Stimulated activated naive B cell treated with anti-CD40 and anti-IgM and Interleukin-4, amounts not matched to agents 10 μg/mL and 1 μg/mL and 100 μg/mL, for 72 hours (primary cell): ENCODE measurements around the gene CXCL8.
"Not testable (repeated sequence)": the region's sequence is repeated elsewhere in the genome, so short reads cannot be mapped to it uniquely, and the experiment has no call there.

Source experiments
- ATAC-seq, 2 donors: fragments of 150-1000 bp; cut with Tn5 transposase; replicated peaks; 2 replicates each; pipeline ENCODE4 v1.10.0; 2021; ENCODE audit warnings: moderate library complexity in 1 of 2
- DNase-seq: peaks from one replicate; pipeline ENCODE4 v3.0.0; 2021
- H3K27ac Mint-ChIP-seq: one replicate; pipeline ENCODE4 v1.8.0; 2022; ENCODE audit warnings: mild to moderate bottlenecking, mixed read lengths
- H3K27me3 Mint-ChIP-seq, 2 donors: one replicate each; pipeline ENCODE4 v1.8.0; 2022; ENCODE audit warnings: mixed read lengths in 2 of 2
- H3K36me3 Mint-ChIP-seq, 2 donors: one replicate each; pipeline ENCODE4 v1.8.0; 2022; ENCODE audit warnings: mixed read lengths in 2 of 2, mild to moderate bottlenecking in 1 of 2
- H3K4me1 Mint-ChIP-seq, 2 donors: one replicate each; pipeline ENCODE4 v1.8.0; 2022; ENCODE audit warnings: mixed read lengths in 2 of 2, mild to moderate bottlenecking in 1 of 2
- H3K4me3 Mint-ChIP-seq, 2 donors: one replicate each; pipeline ENCODE4 v1.8.0; 2022; ENCODE audit warnings: mild to moderate bottlenecking in 2 of 2, mixed read lengths in 2 of 2, moderate library complexity in 1 of 2
- H3K9me3 Mint-ChIP-seq, 2 donors: one replicate each; pipeline ENCODE4 v1.8.0; 2022; ENCODE audit warnings: mixed read lengths in 2 of 2, mild to moderate bottlenecking in 1 of 2

CXCL8 gene

GRCh38 chr4:73740353-73740778 lies at the start of gene CXCL8:
Gene CXCL8 (plus strand): TSS chr4:73740569. CDS start chr4:73740659, 90 bp downstream.
- Mint-ChIP-seq H3K9me3 (peaks cover 0 to 1% of the 10 kb centered on the region in 2 donors), H3K4me3 (no peak within 1 kb of the TSS), H3K27ac (no peak within 1 kb of the TSS), H3K36me3 (no peaks in the 10 kb centered on the region), H3K27me3 (no peaks in the 10 kb centered on the region), H3K4me1 (peaks cover 0 to 2% of the 10 kb centered on the region in 2 donors)
- ATAC-seq (no peak), DNase-seq (no peak)

GRCh38 chr4:73691201-73691600 lies 49.2 kb upstream of the CXCL8 start:
- not testable (repeated sequence) for H3K27ac Mint-ChIP-seq, DNase-seq, H3K9me3 Mint-ChIP-seq, H3K4me3 Mint-ChIP-seq, ATAC-seq, H3K36me3 Mint-ChIP-seq, H3K4me1 Mint-ChIP-seq, H3K27me3 Mint-ChIP-seq

GRCh38 chr4:73691759-73692158 lies 48.6 kb upstream of the CXCL8 start:
- DNase-seq (no peak), ATAC-seq (no peak)
- no peak overlapping the region for H3K4me3 Mint-ChIP-seq
- H3K27me3 Mint-ChIP-seq: no peaks in the 10 kb centered on the region
- no peak overlapping the region for H3K27ac Mint-ChIP-seq
- no peaks in the 10 kb centered on the region for H3K36me3 Mint-ChIP-seq
- peaks cover 2 to 3% of the 10 kb centered on the region in 2 donors for H3K9me3 Mint-ChIP-seq
- H3K4me1 Mint-ChIP-seq: no peaks in the 10 kb centered on the region

- Mint-ChIP-seq H3K36me3 (no peaks in the 10 kb centered on the region), H3K27ac (no peak overlapping the region), H3K4me1 (no peaks in the 10 kb centered on the region), H3K4me3 (no peak overlapping the region), H3K27me3 (no peaks in the 10 kb centered on the region), H3K9me3 (peaks cover 2 to 3% of the 10 kb centered on the region in 2 donors)
- DNase-seq (no peak), ATAC-seq (no peak)
Measured at GRCh38 chr4:73692254-73692653, 48.1 kb upstream of the CXCL8 start.

- peaks cover 2 to 3% of the 10 kb centered on the region in 2 donors for H3K9me3 Mint-ChIP-seq
- no peak overlapping the region for H3K4me3 Mint-ChIP-seq
- no peaks in the 10 kb centered on the region for H3K4me1 Mint-ChIP-seq
- DNase-seq (no peak), ATAC-seq (no peak)
- no peaks in the 10 kb centered on the region for H3K27me3 Mint-ChIP-seq
- H3K36me3 Mint-ChIP-seq: no peaks in the 10 kb centered on the region
- no peak overlapping the region for H3K27ac Mint-ChIP-seq
Measured at GRCh38 chr4:73692701-73693100, 47.7 kb upstream of the CXCL8 start.

GRCh38 chr4:73693811-73694210 lies 46.6 kb upstream of the CXCL8 start:
- DNase-seq (no peak), ATAC-seq (no peak)
- Mint-ChIP-seq H3K4me1 (no peaks in the 10 kb centered on the region), H3K27me3 (no peaks in the 10 kb centered on the region), H3K36me3 (no peaks in the 10 kb centered on the region), H3K27ac (no peak overlapping the region), H3K4me3 (no peak overlapping the region), H3K9me3 (peaks cover 2 to 3% of the 10 kb centered on the region in 2 donors)

GRCh38 chr4:73698217-73698616 lies 42.2 kb upstream of the CXCL8 start:
- DNase-seq (no peak), ATAC-seq (no peak)
- peaks cover 7 to 13% of the 10 kb centered on the region in 2 donors for H3K27me3 Mint-ChIP-seq
- H3K4me1 Mint-ChIP-seq: no peaks in the 10 kb centered on the region
- no peaks in the 10 kb centered on the region for H3K9me3 Mint-ChIP-seq
- H3K36me3 Mint-ChIP-seq: no peaks in the 10 kb centered on the region
- H3K4me3 Mint-ChIP-seq: no peak overlapping the region
- H3K27ac Mint-ChIP-seq: no peak overlapping the region

GRCh38 chr4:73701116-73701515 lies 39.3 kb upstream of the CXCL8 start:
- H3K27ac Mint-ChIP-seq: no peak overlapping the region
- no peak for DNase-seq

GRCh38 chr4:73702796-73703287 lies 37.5 kb upstream of the CXCL8 start:
- no peak for ATAC-seq
- no peak for DNase-seq
- peaks cover 0 to 7% of the 10 kb centered on the region in 2 donors for H3K4me1 Mint-ChIP-seq
- H3K27me3 Mint-ChIP-seq: peaks cover 16 to 17% of the 10 kb centered on the region in 2 donors
- no peak overlapping the region for H3K4me3 Mint-ChIP-seq
- H3K36me3 Mint-ChIP-seq: peaks cover 0 to 1% of the 10 kb centered on the region in 2 donors
- no peak overlapping the region for H3K27ac Mint-ChIP-seq
- peaks cover 0 to 1% of the 10 kb centered on the region in 2 donors for H3K9me3 Mint-ChIP-seq

More at GRCh38 chr4:73701116-73701515, 39.3 kb upstream of the CXCL8 start:
- Mint-ChIP-seq H3K27me3 (peaks cover 16 to 17% of the 10 kb centered on the region in 2 donors), H3K4me1 (peaks cover 0 to 7% of the 10 kb centered on the region in 2 donors), H3K4me3 (no peak overlapping the region), H3K9me3 (peaks cover 0 to 1% of the 10 kb centered on the region in 2 donors), H3K36me3 (peaks cover 0 to 1% of the 10 kb centered on the region in 2 donors)
- no peak for ATAC-seq

- peaks cover 0 to 1% of the 10 kb centered on the region in 2 donors for H3K36me3 Mint-ChIP-seq
- ATAC-seq: no peak
- H3K4me3 Mint-ChIP-seq: no peak overlapping the region
- H3K27me3 Mint-ChIP-seq: peaks cover 16 to 17% of the 10 kb centered on the region in 2 donors
- H3K4me1 Mint-ChIP-seq: peaks cover 0 to 7% of the 10 kb centered on the region in 2 donors
- no peak for DNase-seq
- no peak overlapping the region for H3K27ac Mint-ChIP-seq
- H3K9me3 Mint-ChIP-seq: peaks cover 0 to 1% of the 10 kb centered on the region in 2 donors
Measured at GRCh38 chr4:73703320-73703719, 37.0 kb upstream of the CXCL8 start.

GRCh38 chr4:73704314-73705055 lies 35.9 kb upstream of the CXCL8 start:
- no peak overlapping the region for H3K4me3 Mint-ChIP-seq
- ATAC-seq (peak; percentile 73 to 90), DNase-seq (no peak)
- peaks cover 0 to 1% of the 10 kb centered on the region in 2 donors for H3K9me3 Mint-ChIP-seq
- H3K27ac Mint-ChIP-seq: no peak overlapping the region
- H3K36me3 Mint-ChIP-seq: peaks cover 0 to 1% of the 10 kb centered on the region in 2 donors
- H3K27me3 Mint-ChIP-seq: peaks cover 16 to 17% of the 10 kb centered on the region in 2 donors
- H3K4me1 Mint-ChIP-seq: peaks cover 0 to 7% of the 10 kb centered on the region in 2 donors

- no peak overlapping the region for H3K4me3 Mint-ChIP-seq
- peaks cover 0 to 1% of the 10 kb centered on the region in 2 donors for H3K36me3 Mint-ChIP-seq
- H3K27me3 Mint-ChIP-seq: peaks cover 16 to 17% of the 10 kb centered on the region in 2 donors
- DNase-seq (no peak), ATAC-seq (peak in 1 of 2 donors; percentile 15)
- peaks cover 0 to 7% of the 10 kb centered on the region in 2 donors for H3K4me1 Mint-ChIP-seq
- H3K9me3 Mint-ChIP-seq: peaks cover 0 to 1% of the 10 kb centered on the region in 2 donors
- no peak overlapping the region for H3K27ac Mint-ChIP-seq
Measured at GRCh38 chr4:73705056-73705432, 35.3 kb upstream of the CXCL8 start.

GRCh38 chr4:73705721-73706120 lies 34.6 kb upstream of the CXCL8 start:
- Mint-ChIP-seq H3K27me3 (peaks cover 16 to 17% of the 10 kb centered on the region in 2 donors), H3K27ac (no peak overlapping the region), H3K9me3 (peaks cover 0 to 1% of the 10 kb centered on the region in 2 donors), H3K4me1 (peaks cover 0 to 7% of the 10 kb centered on the region in 2 donors), H3K4me3 (no peak overlapping the region), H3K36me3 (peaks cover 0 to 1% of the 10 kb centered on the region in 2 donors)
- no peak for DNase-seq
- no peak for ATAC-seq

GRCh38 chr4:73706811-73707210 lies 33.6 kb upstream of the CXCL8 start:
- Mint-ChIP-seq H3K27me3 (peaks cover 10 to 16% of the 10 kb centered on the region in 2 donors), H3K9me3 (peaks cover 0 to 1% of the 10 kb centered on the region in 2 donors), H3K27ac (no peak overlapping the region), H3K4me3 (no peak overlapping the region), H3K4me1 (peaks cover 0 to 7% of the 10 kb centered on the region in 2 donors), H3K36me3 (peaks cover 0 to 1% of the 10 kb centered on the region in 2 donors)
- no peak for DNase-seq
- no peak for ATAC-seq
